ENCODE measurements around the gene ATP5F1B. TPM values are rescaled to one million over a fixed set of nuclear protein-coding genes. Genes with fewer than 3 reads are reported as not detected.
A peak's percentile ranks its signal among the peaks of the same experiment; 100 is the strongest.

Gene ATP5F1B
- total RNA-seq, 1 donor from 2014 or later: 674 TPM

DNA sequence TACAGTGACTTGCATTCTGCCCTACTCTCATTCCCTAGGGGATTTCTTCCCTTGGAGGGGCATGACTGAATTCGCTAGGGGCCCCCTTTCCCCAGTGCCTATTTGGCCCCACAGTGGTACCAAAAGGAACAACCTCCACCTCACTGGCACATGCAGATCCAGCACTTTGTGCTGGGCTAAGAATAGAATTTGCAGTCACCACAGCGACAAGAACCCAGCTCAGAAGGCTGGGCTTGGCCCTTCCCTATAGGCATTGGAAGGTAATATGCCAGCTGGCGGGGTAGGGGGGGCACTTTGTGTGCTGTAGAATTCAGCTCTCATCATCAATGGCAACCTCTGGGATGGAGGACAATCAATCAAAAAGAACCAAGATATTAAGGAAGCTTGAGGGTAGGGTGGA, 29.5 kb downstream of the ATP5F1B start:
- no peak for ATAC-seq

DNA sequence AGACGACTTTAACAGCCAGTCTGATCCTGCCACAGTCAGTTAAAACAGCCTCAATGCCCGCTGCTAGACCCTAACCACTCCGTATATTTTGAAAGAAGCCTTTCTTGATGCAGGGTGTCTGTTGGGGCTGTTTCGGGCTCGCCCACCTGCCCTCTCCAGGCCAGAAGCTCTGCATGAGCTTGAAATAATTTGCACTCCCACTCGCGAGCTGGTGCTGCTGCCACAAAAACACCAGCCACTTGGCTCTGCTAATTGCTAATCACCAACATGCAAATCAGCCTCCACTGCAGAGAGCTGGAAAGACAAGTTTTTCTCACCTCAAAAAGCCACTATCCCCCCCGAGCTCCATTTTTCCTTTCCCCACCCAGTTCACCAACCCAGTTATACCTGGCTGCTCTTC, 31.2 kb downstream of the ATP5F1B start:
- no peak for ATAC-seq

DNA sequence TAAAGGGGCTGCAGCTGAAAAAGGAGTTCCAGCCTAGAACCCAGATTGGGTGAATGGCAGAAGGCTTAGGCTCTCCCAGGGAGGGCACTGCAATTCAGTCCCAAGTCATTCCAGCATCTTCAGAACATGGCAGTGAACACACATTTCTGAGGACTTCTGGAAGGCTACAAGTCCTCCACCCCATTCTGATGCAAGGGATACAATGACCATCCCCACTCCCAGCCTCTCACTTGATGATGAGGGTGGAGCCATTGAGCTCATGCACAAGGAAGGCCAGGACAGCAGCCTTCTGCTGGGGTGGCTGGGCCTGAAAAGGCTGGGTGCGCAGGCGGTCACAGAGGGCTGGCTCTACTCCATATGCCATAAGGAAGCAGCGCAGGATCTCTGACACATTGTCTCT, 41.4 kb downstream of the ATP5F1B start:
- no peak for ATAC-seq

DNA sequence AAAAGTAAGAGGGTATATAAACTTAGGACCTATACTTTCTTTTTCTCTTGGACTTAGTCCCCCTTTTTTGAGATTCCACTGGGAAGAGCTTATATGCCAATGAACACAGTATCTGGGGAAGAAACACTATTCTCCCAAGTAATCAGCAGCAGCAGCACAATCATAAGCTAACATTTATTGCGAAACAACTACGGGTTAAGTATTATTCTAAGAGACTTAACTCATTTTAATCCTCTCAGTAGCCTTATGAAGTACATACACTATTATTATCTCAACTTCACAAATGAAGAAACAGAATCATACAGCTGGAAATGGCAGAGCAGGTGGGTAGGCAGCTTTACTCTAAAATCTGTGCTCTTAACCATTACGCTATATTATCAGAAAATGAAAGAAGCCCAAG, 43.5 kb downstream of the ATP5F1B start:
- ATAC-seq: no peak

DNA sequence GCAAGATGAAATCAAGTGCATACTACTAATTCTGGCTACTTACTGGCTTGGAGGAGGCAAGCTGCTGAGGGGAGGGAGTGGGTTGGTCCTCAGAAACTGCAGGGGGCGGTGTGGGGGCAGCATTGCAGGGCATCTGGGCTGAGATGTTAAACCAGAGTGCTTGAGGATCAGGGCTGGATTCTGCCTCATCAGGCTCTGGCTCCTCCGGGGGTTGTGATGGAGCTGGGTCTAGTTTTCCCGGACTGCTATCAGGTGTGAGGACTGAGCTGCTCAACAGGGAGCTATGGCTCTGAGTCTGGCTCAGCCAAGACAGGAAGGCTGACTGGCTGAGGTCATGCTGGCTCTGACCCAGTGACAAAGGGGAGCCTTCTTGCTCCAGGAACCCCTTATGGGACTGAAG, 44.3 kb downstream of the ATP5F1B start:
- no peak for ATAC-seq

DNA sequence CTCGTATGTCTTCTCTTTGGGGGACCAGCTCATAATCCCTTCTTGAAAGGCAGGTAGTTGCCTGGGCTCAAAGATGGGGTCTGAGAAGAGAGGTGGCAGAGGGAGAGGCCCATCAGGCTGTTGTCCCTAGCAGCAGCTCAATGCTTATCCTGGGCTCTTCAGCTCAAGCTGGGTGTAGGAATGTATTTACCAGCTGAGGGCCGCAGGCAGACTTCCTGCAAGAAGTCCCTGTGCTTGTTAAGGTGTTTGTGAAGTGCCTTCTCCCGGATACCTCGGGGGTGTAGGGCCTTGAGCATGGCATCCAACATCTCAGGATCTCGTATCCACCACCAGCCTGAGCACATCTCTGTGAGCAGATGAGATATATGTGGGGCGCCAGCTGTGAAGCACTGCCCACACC, 45.0 kb downstream of the ATP5F1B start:
- no peak for ATAC-seq

DNA sequence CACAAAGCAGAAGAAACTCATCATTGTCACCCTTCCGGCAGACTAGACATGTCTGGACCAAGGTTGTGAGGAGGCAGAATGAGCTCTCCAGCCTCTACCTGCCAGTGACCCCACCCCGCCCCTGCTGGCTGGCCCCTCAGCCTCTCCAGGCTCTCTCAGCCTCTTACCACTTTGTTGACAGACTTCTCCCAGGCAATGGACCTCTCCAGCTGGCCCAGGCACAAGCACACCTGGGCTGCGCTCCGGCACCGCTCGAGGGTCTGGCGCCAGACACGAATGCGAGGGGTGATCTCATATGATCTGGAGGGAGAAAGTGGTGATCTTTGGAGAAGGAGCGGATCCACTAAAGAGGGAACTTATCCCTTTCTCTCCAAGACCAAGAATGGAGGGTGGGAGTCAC, 46.0 kb downstream of the ATP5F1B start:
- no peak for ATAC-seq

DNA sequence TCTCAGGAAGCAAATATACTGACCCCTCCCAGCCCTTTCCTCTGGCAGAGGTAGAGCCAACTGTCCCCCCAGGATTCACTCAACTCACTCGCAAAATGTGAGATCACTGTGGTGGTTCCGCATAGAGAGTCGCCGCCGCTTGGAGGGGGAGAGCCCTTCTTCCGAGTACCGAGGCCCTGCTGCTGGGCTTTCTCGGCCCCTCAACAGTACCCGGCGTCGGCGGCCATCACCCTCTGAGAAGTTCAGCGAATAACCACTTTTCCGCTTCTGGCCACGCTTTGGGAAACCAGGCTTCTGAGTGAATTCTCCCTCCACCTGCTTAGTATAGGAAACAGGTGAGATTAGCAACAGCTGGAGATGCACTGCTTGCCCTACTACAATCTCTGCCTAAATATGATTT, 46.7 kb downstream of the ATP5F1B start:
- no peak for ATAC-seq

DNA sequence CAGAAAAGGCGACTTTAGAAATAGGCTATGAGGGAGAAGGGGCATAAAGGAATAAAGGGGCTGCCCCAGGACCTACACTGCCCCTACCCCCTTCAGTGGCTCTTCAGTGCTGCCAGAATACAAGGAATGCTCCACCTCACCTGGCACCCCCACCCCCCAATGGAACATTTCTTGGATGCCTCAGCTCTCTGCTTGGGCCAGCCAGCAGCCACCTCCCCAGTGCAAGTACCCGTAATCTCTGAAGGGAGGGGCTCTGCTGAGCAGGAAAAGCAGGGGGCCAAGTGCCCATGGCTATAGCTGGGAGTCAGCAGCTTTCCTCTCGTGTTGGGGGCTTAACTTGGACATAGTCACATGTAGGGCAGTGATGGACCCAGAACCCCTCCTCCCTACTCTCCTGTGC, 49.0 kb downstream of the ATP5F1B start:
- ATAC-seq: no peak

DNA sequence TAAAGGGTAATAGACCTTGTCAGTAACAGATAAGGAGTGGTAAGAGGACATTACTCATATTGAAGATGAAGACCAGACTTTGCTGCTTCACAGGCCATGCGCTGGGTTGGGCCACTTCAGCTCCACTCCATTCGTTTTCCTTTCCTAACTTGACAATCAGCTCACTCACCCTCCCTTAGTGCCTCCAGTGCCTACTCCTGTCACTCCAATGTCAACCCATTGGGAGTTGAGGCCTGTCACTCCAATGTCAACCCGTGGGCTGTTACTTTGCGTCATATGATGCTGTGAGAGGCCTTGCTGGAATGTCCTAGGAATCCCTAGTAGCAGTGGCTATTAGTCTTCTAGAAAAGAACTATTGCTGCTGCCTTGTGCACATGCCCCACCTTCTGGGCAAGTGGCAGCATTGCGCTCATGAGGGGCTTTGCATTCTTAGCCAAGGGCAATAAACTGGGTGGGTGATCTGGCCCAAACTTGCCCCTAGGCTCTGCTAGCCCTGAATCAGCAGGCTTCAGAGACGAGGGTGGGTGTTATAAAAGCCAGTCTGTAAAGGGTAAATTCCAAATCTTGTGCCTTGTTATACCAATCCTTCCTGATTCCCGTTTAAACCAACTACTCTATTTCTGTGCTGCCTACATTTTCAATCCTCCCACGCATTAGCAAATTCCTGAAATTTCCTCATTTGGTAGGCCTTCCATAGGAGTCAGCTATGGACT, 51.7 kb downstream of the ATP5F1B start:
- peak; percentile 53 for ATAC-seq

DNA sequence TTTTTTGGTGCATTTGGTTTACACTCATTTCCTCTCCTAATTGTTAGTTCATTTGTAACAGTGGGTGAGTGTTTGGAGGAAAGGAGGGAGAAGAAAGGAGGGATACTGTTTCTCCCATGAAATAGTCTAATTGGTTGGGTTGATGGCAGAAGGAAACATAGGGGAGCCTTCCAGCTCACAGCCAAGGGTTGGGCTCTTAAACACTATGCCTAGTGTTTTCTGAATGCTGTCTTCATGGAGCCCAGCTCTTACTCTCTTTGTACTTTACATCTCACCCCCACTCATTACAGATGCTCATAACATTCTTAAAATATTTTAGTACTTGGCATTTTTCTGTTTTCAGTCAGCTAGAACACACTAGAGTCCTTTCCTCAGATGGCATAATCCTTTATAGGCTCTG, 53.8 kb downstream of the ATP5F1B start:
- no peak for ATAC-seq

DNA sequence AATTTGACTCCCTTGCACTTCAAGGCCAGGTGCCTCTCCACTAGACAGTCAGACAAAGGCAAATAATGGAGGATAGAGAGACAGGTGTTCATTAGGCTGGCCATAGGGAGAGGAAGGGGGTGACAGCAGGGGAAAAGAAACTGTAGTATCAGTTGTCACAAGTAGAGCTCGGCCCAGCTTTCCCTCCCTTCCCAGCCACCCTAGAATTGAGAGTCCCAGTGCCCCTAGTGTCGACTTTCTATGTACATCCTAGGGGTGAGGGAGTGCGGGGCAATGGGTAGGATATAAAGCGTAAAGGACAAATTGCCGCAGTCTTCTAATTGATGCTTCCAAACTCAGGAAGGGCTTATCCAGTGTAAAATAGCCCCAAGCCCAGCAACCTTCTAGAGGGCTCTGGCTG, 54.7 kb downstream of the ATP5F1B start:
- ATAC-seq: no peak

DNA sequence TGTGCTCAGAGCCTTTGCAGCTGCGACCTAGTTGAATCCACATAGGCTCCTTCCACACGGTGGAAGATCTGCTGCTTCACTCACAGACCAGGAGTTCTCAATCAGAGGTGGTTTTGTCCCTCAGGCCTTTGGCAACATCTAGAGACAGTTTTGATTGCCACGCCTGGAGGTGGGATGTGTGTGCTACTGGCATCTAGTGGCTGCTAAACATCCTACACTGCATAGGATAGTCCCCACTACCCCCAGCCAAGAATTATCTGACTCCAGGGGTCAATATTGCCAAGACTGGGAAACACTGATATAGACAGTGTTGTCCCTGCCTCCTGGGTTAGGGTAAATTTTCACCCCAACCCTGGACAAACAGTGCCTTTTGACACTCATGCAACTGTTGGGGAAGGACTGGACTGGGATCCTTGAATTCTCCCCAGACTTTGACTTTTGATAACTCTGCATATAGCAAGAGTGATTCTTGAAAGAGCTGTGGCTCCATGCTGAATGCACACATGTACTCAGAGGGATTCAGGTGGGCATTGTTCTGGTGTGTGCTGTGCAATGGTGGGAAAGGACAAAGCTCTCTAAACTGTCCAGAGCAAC, 55.5 kb downstream of the ATP5F1B start:
- ATAC-seq: peak; percentile 57

DNA sequence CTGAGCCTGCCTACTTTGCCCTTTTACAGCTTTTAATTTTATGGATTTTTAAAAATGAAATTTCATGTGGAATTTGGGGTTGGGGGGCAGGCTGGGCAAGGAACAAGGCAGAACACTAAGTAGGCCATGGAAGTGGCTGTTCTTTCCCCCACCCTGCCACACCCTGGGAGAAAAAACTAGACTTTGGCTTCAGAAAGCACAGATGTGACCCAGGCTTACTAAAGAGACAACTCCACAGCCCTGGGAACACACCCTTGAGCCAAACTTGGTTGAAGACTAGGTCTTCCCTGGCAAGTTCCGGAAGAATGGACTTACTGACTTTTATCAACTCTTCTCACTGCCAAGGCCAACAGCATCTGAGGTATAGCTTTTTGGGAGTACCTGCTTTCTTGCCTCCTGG, 56.0 kb downstream of the ATP5F1B start:
- ATAC-seq: no peak

Other genes starting within 250 kb of the ATP5F1B start
- 10.5 TPM for gene TIMELESS, start 196.6 kb downstream of the ATP5F1B start, total RNA-seq
- gene MIP, start 191.3 kb downstream of the ATP5F1B start, total RNA-seq: not detected
- gene SPRYD4, start 177.4 kb downstream of the ATP5F1B start, total RNA-seq: 3.2 TPM
- gene GLS2, start 157.8 kb downstream of the ATP5F1B start, total RNA-seq: 2.6 TPM
- gene RBMS2, start 124.2 kb downstream of the ATP5F1B start, total RNA-seq: 11.3 TPM
- gene BAZ2A, start 15.7 kb downstream of the ATP5F1B start, total RNA-seq: 49.9 TPM
- gene PTGES3, start 42.3 kb upstream of the ATP5F1B start, total RNA-seq: 153 TPM
- 786 TPM for gene NACA, start 79.3 kb upstream of the ATP5F1B start, total RNA-seq
- gene PRIM1, start 106.3 kb upstream of the ATP5F1B start, total RNA-seq: 8.1 TPM
- gene HSD17B6, start 117.3 kb upstream of the ATP5F1B start, total RNA-seq: 2.4 TPM

Measured in esophagus mucosa (tissue), 1 donor.